Mucosa of stomach (tissue), 1 donor: ENCODE data around the gene ACSF2.
A peak's percentile ranks its signal among the peaks of the same experiment; 100 is the strongest.
"Not testable (repeated sequence)": the region's sequence is repeated elsewhere in the genome, so short reads cannot be mapped to it uniquely, and the experiment has no call there.

Experiments
- H3K27me3 ChIP-seq: one replicate; pipeline ENCODE4 v1.7.0; 2013; ENCODE audit warnings: mild to moderate bottlenecking, low read length; ENCODE audit not compliant: control insufficient read depth, insufficient read depth
- H3K36me3 ChIP-seq: one replicate; pipeline ENCODE4 v1.7.0; 2013; ENCODE audit warnings: low read length; ENCODE audit not compliant: control insufficient read depth, insufficient read depth
- H3K4me1 ChIP-seq: one replicate; pipeline ENCODE4 v1.7.0; 2013; ENCODE audit warnings: mild to moderate bottlenecking, low read length; ENCODE audit not compliant: control insufficient read depth, insufficient read depth
- H3K4me3 ChIP-seq: one replicate; pipeline ENCODE4 v1.7.0; 2013; ENCODE audit warnings: low read length
- H3K9ac ChIP-seq: one replicate; pipeline ENCODE4 v1.7.0; 2013; ENCODE audit warnings: mild to moderate bottlenecking, low read length, moderate library complexity
- H3K9me3 ChIP-seq: one replicate; pipeline ENCODE4 v1.7.0; 2013; ENCODE audit warnings: mild to moderate bottlenecking, low read length, moderate library complexity; ENCODE audit not compliant: control insufficient read depth
- donor health status: Pancreatic carcinoma.

ACSF2 gene

DNA sequence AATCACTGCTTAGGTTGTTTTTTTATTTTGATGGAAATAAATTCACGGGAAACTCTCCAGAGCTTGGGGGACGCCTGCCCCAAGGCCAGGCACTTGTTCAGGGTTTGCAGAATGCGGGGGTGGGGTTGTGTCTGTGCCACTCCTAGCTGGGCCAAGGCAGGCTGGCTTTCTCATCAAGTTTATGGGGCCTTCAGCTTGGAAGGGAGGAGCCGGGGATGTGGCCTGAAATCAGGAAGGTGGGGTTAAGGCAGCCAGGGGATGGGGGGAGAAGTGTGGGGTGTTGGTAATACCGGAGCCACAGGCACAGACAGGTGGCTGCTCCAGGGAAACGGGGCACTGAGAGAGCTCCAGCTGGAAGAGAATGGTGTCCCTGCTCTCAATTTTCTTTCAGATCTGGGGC is 44.4 kb downstream of the ACSF2 start:
- peaks cover 34% of the 10 kb centered on the region for H3K4me1 ChIP-seq
- peaks cover 13% of the 10 kb centered on the region for H3K27me3 ChIP-seq
- H3K36me3 ChIP-seq = no peaks in the 10 kb centered on the region
- H3K9ac ChIP-seq = no peak overlapping the region
- H3K4me3 ChIP-seq = no peak overlapping the region
- H3K9me3 ChIP-seq = no peaks in the 10 kb centered on the region

DNA sequence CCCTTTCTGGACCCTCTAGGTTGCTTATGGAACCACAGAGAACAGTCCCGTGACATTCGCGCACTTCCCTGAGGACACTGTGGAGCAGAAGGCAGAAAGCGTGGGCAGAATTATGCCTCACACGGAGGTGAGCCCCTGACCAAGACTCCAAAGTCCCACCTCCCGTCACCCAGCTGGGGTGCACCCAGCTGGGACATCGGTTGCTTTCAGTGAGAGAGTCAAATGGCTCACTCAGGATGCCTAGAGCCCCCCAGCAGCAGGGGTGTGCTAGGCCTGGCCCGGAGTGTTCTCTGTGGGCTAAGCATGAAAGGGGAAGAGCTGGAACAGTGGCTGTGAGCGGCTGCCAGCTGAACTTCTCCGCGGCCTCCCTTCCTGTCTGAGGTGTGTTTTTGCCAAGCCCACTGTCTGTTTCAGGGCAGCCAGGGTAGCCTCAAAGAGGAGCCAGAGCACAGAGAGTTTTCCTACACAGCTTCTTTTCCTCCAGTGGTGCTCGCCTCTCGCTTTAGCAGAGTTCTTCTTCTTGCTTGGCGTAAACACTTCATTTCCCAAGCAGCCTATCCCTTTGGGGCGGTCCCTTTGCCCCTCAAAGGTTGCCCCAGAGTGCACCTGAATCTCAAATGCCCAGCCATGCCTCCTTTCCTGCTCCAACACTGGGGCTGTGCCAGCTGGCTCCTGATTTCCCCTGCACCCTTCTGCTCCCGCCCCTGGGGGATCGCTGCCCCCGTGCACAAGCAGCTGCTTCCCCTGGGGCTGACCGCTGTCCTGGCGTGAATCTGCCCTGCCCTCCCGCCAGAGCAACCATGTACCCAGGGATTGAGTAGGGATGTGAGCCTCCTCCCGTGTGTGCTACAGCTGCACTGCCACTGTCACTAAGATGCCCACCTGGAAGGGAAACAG is 45.2 kb downstream of the ACSF2 start:
- Histone ChIP-seq H3K4me1 (peaks cover 29% of the 10 kb centered on the region), H3K9ac (no peak overlapping the region)

DNA sequence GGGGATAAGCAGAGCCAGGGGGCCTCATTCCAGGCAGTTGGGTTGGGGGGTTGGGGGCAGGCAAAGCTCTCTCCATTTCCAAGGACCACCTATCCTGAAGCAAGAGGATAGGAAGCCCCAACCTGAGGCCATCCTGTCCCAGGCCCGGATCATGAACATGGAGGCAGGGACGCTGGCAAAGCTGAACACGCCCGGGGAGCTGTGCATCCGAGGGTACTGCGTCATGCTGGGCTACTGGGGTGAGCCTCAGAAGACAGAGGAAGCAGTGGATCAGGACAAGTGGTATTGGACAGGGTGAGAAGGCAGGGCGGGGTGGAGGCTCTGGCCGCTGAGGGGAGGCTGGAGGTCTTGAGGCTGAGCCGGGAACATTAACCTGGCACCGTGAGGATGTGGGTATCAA is 46.3 kb downstream of the ACSF2 start:
- Histone ChIP-seq H3K27me3 (peaks cover 13% of the 10 kb centered on the region), H3K4me1 (peaks cover 27% of the 10 kb centered on the region), H3K9ac (no peak overlapping the region), H3K4me3 (no peak overlapping the region), H3K9me3 (no peaks in the 10 kb centered on the region), H3K36me3 (no peaks in the 10 kb centered on the region)

More for the DNA sequence above, 45.2 kb downstream of the ACSF2 start:
- Histone ChIP-seq H3K27me3 (peaks cover 13% of the 10 kb centered on the region), H3K4me3 (no peak overlapping the region), H3K36me3 (no peaks in the 10 kb centered on the region), H3K9me3 (no peaks in the 10 kb centered on the region)

GRCh38 chr17:50472761-50473161 is 46.7 kb downstream of the ACSF2 start:
- not testable (repeated sequence) for H3K27me3 ChIP-seq, H3K9me3 ChIP-seq, H3K4me3 ChIP-seq, H3K36me3 ChIP-seq, H3K9ac ChIP-seq
- peaks cover 22% of the 10 kb centered on the region for H3K4me1 ChIP-seq

DNA sequence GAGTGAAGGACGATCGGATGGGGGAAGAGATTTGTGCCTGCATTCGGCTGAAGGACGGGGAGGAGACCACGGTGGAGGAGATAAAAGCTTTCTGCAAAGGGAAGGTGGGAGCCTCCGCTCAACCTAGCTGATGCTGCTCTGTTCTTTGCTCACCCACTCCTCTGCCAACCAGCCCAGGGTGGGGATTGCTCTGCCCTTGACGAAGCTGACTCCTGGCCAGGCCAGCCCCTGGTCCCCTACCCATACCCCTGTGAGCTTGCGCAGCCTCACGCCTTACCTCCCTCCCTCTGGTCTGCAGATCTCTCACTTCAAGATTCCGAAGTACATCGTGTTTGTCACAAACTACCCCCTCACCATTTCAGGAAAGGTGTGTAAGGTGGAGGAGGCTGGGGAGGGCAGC is 47.9 kb downstream of the ACSF2 start:
- Histone ChIP-seq H3K9me3 (no peaks in the 10 kb centered on the region), H3K9ac (no peak overlapping the region), H3K36me3 (no peaks in the 10 kb centered on the region), H3K4me1 (peaks cover 26% of the 10 kb centered on the region), H3K27me3 (no peaks in the 10 kb centered on the region), H3K4me3 (no peak overlapping the region)

DNA sequence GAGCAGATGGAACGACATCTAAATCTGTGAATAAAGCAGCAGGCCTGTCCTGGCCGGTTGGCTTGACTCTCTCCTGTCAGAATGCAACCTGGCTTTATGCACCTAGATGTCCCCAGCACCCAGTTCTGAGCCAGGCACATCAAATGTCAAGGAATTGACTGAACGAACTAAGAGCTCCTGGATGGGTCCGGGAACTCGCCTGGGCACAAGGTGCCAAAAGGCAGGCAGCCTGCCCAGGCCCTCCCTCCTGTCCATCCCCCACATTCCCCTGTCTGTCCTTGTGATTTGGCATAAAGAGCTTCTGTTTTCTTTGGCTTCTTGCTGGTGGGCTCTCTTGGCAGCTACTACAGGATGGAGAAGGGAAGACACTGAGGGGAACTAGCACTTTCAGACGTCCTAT is 48.5 kb downstream of the ACSF2 start:
- H3K36me3 ChIP-seq = no peaks in the 10 kb centered on the region
- H3K9ac ChIP-seq = no peak overlapping the region
- no peaks in the 10 kb centered on the region for H3K27me3 ChIP-seq
- peaks cover 27% of the 10 kb centered on the region for H3K4me1 ChIP-seq
- no peaks in the 10 kb centered on the region for H3K9me3 ChIP-seq
- no peak overlapping the region for H3K4me3 ChIP-seq

- H3K9ac ChIP-seq = no peak overlapping the region
- peaks cover 33% of the 10 kb centered on the region for H3K4me1 ChIP-seq
These were observed 49.3 kb downstream of the ACSF2 start for GRCh38 chr17:50475362-50475761.

GRCh38 chr17:50475775-50476544 is 49.9 kb downstream of the ACSF2 start:
- Histone ChIP-seq H3K4me1 (peaks cover 33% of the 10 kb centered on the region), H3K9ac (peak overlapping the region; percentile 44)
- H3K36me3 ChIP-seq, H3K27me3 ChIP-seq, H3K9me3 ChIP-seq, H3K4me3 ChIP-seq: not testable (repeated sequence)

More at GRCh38 chr17:50475362-50475761, 49.3 kb downstream of the ACSF2 start:
- Histone ChIP-seq H3K4me3 (no peak overlapping the region), H3K9me3 (no peaks in the 10 kb centered on the region), H3K27me3 (no peaks in the 10 kb centered on the region), H3K36me3 (no peaks in the 10 kb centered on the region)

- no peaks in the 10 kb centered on the region for H3K36me3 ChIP-seq
- peak overlapping the region; percentile 44 for H3K9ac ChIP-seq
- no peaks in the 10 kb centered on the region for H3K27me3 ChIP-seq
- H3K9me3 ChIP-seq = no peaks in the 10 kb centered on the region
- H3K4me3 ChIP-seq = no peak overlapping the region
- peaks cover 33% of the 10 kb centered on the region for H3K4me1 ChIP-seq
These were observed 50.7 kb downstream of the ACSF2 start for GRCh38 chr17:50476545-50477315.

DNA sequence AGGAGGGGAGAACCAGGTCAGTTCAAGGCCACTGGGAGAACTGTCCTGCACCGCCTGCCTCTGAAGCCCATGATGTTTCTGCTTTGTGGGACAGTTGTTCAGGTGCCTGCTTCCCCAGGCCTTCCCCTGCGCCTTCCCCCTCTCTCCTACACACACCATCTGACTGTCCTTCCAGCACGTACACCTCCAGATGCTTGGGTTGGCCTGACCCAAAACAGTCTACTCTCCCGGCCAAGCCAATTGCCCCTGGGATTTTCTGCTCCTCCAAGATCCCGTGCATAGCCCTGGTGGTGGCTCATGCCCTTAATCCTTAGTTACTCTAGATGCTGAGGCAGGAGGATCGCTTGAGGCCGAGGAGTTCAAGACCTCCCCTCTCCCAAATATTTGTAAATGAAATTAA is 52.0 kb downstream of the ACSF2 start:
- H3K4me3 ChIP-seq = no peak overlapping the region
- peaks cover 41% of the 10 kb centered on the region for H3K4me1 ChIP-seq
- peak overlapping the region; percentile 66 for H3K9ac ChIP-seq

DNA sequence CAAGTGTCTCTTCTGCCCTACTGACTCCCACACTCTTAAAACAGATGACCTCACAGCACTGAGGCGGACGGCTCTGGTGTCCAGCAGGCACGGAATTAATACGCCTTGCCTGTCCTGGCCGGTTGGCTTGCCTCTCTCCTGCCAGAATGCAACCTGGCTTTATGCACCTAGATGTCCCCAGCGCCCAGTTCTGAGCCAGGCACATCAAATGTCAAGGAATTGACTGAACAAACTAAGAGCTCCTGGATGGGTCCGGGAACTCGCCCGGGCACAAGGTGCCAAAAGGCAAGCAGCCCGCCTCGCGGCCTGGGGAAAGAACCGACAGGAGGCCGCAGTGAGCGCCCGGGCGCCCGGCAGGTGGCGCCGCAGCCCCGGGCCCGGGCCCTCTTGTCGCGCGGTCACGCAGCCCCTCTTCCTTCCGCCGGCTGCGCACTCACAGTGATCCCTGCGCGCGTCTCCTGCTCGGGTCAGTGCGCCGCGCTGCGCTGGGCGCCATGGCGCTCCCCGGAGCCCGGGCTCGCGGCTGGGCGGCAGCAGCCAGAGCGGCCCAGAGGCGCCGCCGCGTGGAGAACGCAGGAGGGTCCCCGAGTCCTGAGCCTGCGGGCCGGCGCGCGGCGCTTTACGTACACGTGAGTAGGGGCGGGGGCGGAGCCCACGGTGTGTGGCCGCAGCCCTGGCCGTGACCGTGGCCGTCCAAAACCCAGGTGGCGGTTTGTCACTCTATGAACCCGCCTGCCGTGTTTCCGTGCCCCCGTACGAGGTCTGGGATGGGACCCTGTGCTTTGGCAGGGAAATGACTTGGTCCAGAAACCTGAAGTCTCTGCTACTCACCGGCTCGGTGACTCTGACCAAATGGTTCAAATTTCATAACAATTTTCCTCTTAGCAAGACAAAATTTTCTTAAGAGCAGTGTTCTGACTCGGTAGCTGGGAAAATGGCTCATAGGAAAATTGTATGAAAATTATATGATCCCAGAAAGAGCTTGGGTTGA is 52.7 kb downstream of the ACSF2 start, which contains the start of gene RSAD1:
Gene RSAD1, plus strand, starts transcription at position 470 of the 991 bp plus-strand sequence. Its CDS starts 25 bp downstream, at position 495.
- Histone ChIP-seq H3K4me1 (peaks cover 41% of the 10 kb centered on the region), H3K27me3 (no peaks in the 10 kb centered on the region), H3K36me3 (no peaks in the 10 kb centered on the region), H3K4me3 (peak within 1 kb of the TSS; percentile 70), H3K9me3 (no peaks in the 10 kb centered on the region), H3K9ac (peak within 1 kb of the TSS; percentile 66)

More for the DNA sequence above, 52.0 kb downstream of the ACSF2 start:
- Histone ChIP-seq H3K9me3 (no peaks in the 10 kb centered on the region), H3K36me3 (no peaks in the 10 kb centered on the region), H3K27me3 (no peaks in the 10 kb centered on the region)
